ENCODE data around the gene MYO1A. TPM values are rescaled to one million over a fixed set of nuclear protein-coding genes. Genes with fewer than 3 reads are reported as not detected.
A peak's percentile ranks its signal among the peaks of the same experiment; 100 is the strongest.

MYO1A gene
- total and polyA plus RNA-seq, 7 experiments from 2014 or later = 0.56 to 2.3 (median 1.8) TPM

- ATAC-seq = no peak
- no peak overlapping the region for H3K4me3 Mint-ChIP-seq
These were observed 39.8 kb downstream of the MYO1A start for GRCh38 chr12:57009949-57010626.

GRCh38 chr12:57008178-57008577 is 41.8 kb downstream of the MYO1A start:
- DNase-seq (peak in 7 of 9 donors; percentile 61 to 80 (median 69)), ATAC-seq (peak; percentile 64)
- H3K4me3 Mint-ChIP-seq = peak overlapping the region in 9 of 10 donors; percentile 33 to 92 (median 67)
- POLR2A ChIA-PET = interaction anchor here (0.8 to 5.7 kb wide), 6 partner anchors 9 to 104 kb away, joined by 3 to 39 read pairs (median 4); partner anchors contain the start of gene STAT6
- CTCF ChIA-PET = interaction anchor here (0.6 to 11.4 kb wide), 18 partner anchors 11 to 253 kb away, joined by 3 to 241 read pairs (median 5); partner anchors contain the start of gene STAT6
- H3K4me1 Mint-ChIP-seq = peaks cover 41 to 84% (median 80%) of the 10 kb centered on the region in 7 donors
- H3K9me3 Mint-ChIP-seq = no peaks in the 10 kb centered on the region
- no peak overlapping the region for H3K4me3 ChIP-seq (ENCODE audit: low read length)
- intact Hi-C loops (cut with micrococcal nuclease) = loop anchor here (1.0 to 5.0 kb wide), 13 partner anchors 23 to 891 kb away; partner anchors contain the start of genes LRP1 (in 2 of the 2), PTGES3 (in 1 of the 2), RPL41 (in 1 of the 2) and ZC3H10 (in 1 of the 2)
- no peaks in the 10 kb centered on the region for H3K9me3 ChIP-seq (ENCODE audit: control insufficient read depth in 2 of 3, low read length in 3 of 3)
- peaks cover 8 to 15% (median 13%) of the 10 kb centered on the region in 5 donors for H3K36me3 Mint-ChIP-seq
- peak overlapping the region; percentile 63 to 95 (median 95) for H3K27ac Mint-ChIP-seq
- no peaks in the 10 kb centered on the region for H3K27me3 ChIP-seq (ENCODE audit: control insufficient read depth in 2 of 2, insufficient read depth in 2 of 2, low read length in 2 of 2)
- H3K36me3 ChIP-seq (ENCODE audit: control insufficient read depth in 2 of 3, insufficient read depth in 3 of 3, low read length in 3 of 3) = peaks cover 0 to 17% (median 0%) of the 10 kb centered on the region in 3 experiments
- H3K27me3 Mint-ChIP-seq = no peaks in the 10 kb centered on the region
- H3K27ac ChIP-seq (ENCODE audit: low read depth, low read length) = peak overlapping the region; percentile 74
- peaks cover 17 to 55% of the 10 kb centered on the region in 2 donors for H3K4me1 ChIP-seq (ENCODE audit: control insufficient read depth in 2 of 2, insufficient read depth in 2 of 2, low read length in 2 of 2)

More at GRCh38 chr12:57009949-57010626, 39.8 kb downstream of the MYO1A start:
- Mint-ChIP-seq H3K4me1 (peaks cover 36 to 87% (median 75%) of the 10 kb centered on the region in 7 donors), H3K27ac (peak overlapping the region in 7 of 9 donors; percentile 25 to 91 (median 63)), H3K9me3 (no peaks in the 10 kb centered on the region), H3K36me3 (peaks cover 0 to 4% (median 0%) of the 10 kb centered on the region in 5 donors), H3K27me3 (peaks cover 0 to 14% (median 0%) of the 10 kb centered on the region in 5 donors)
- CTCF ChIA-PET = interaction anchor here (0.6 to 11.4 kb wide), 7 partner anchors 9 to 102 kb away, joined by 3 to 241 read pairs (median 5); partner anchors contain the start of gene STAT6
- no peak for DNase-seq
- no peaks in the 10 kb centered on the region for H3K9me3 ChIP-seq (ENCODE audit: control insufficient read depth in 2 of 3, low read length in 3 of 3)
- POLR2A ChIA-PET = interaction anchor here (0.6 to 3.0 kb wide), 5 partner anchors 16 to 102 kb away, joined by 3 to 25 read pairs (median 8); partner anchors contain the start of gene STAT6
- H3K27me3 ChIP-seq (ENCODE audit: control insufficient read depth in 2 of 2, insufficient read depth in 2 of 2, low read length in 2 of 2) = no peaks in the 10 kb centered on the region
- H3K27ac ChIP-seq (ENCODE audit: low read depth, low read length) = no peak overlapping the region
- peaks cover 17 to 51% of the 10 kb centered on the region in 2 donors for H3K4me1 ChIP-seq (ENCODE audit: control insufficient read depth in 2 of 2, insufficient read depth in 2 of 2, low read length in 2 of 2)
- intact Hi-C loops (cut with micrococcal nuclease) = loop anchor here (5.0 kb wide), 5 partner anchors 117 to 893 kb away; partner anchors contain the start of genes LRP1 (in 1 of the 2), PTGES3 (in 1 of the 2), RPL41 (in 1 of the 2) and ZC3H10 (in 1 of the 2)
- no peaks in the 10 kb centered on the region for H3K36me3 ChIP-seq (ENCODE audit: control insufficient read depth in 2 of 3, insufficient read depth in 3 of 3, low read length in 3 of 3)
- H3K4me3 ChIP-seq (ENCODE audit: low read length) = no peak overlapping the region

GRCh38 chr12:57006809-57007475 is 43.0 kb downstream of the MYO1A start:
- peaks cover 17 to 47% of the 10 kb centered on the region in 2 donors for H3K4me1 ChIP-seq (ENCODE audit: control insufficient read depth in 2 of 2, insufficient read depth in 2 of 2, low read length in 2 of 2)
- Mint-ChIP-seq H3K9me3 (no peaks in the 10 kb centered on the region), H3K4me1 (peaks cover 39 to 80% (median 76%) of the 10 kb centered on the region in 7 donors), H3K27me3 (no peaks in the 10 kb centered on the region), H3K36me3 (peaks cover 8 to 25% (median 17%) of the 10 kb centered on the region in 5 donors), H3K4me3 (peak overlapping the region; percentile 82 to 93 (median 90)), H3K27ac (peak overlapping the region; percentile 92 to 95 (median 95))
- intact Hi-C loops (cut with micrococcal nuclease) = loop anchor here (2.0 to 5.0 kb wide), 6 partner anchors 120 to 890 kb away; partner anchors contain the start of genes LRP1 (in 1 of the 2), PTGES3 (in 1 of the 2), RPL41 (in 1 of the 2) and ZC3H10 (in 1 of the 2)
- ATAC-seq = peak; percentile 3
- peaks cover 0 to 29% (median 0%) of the 10 kb centered on the region in 3 experiments for H3K36me3 ChIP-seq (ENCODE audit: control insufficient read depth in 2 of 3, insufficient read depth in 3 of 3, low read length in 3 of 3)
- POLR2A ChIA-PET = interaction anchor here (0.6 to 5.7 kb wide), 6 partner anchors 11 to 316 kb away, joined by 3 to 39 read pairs (median 4); partner anchors contain the start of gene STAT6
- no peaks in the 10 kb centered on the region for H3K9me3 ChIP-seq (ENCODE audit: control insufficient read depth in 2 of 3, low read length in 3 of 3)
- peak overlapping the region; percentile 23 for H3K4me3 ChIP-seq (ENCODE audit: low read length)
- CTCF ChIA-PET = interaction anchor here (0.6 to 11.4 kb wide), 11 partner anchors 10 to 105 kb away, joined by 3 to 241 read pairs (median 6); partner anchors contain the start of gene STAT6
- peak overlapping the region; percentile 74 for H3K27ac ChIP-seq (ENCODE audit: low read depth, low read length)
- DNase-seq = peak in 5 of 9 donors; percentile 23 to 50 (median 33)
- no peaks in the 10 kb centered on the region for H3K27me3 ChIP-seq (ENCODE audit: control insufficient read depth in 2 of 2, insufficient read depth in 2 of 2, low read length in 2 of 2)

GRCh38 chr12:57005980-57006808 is 43.7 kb downstream of the MYO1A start, which contains the start of gene ZBTB39:
ZBTB39 (minus strand) TSS chr12:57006546; CDS start chr12:57004917, 1,629 bp downstream.
- peak within 1 kb of the TSS; percentile 63 for H3K4me3 ChIP-seq (ENCODE audit: low read length)
- Mint-ChIP-seq H3K4me1 (peaks cover 36 to 80% (median 76%) of the 10 kb centered on the region in 7 donors), H3K36me3 (peaks cover 8 to 32% (median 17%) of the 10 kb centered on the region in 5 donors), H3K27ac (peak within 1 kb of the TSS; percentile 92 to 95 (median 95)), H3K4me3 (peak within 1 kb of the TSS; percentile 90 to 94 (median 92)), H3K9me3 (no peaks in the 10 kb centered on the region), H3K27me3 (no peaks in the 10 kb centered on the region)
- CTCF ChIA-PET = interaction anchor here (0.6 to 11.4 kb wide), 14 partner anchors 10 to 873 kb away, joined by 3 to 241 read pairs (median 5); partner anchors contain the start of gene STAT6
- H3K27me3 ChIP-seq (ENCODE audit: control insufficient read depth in 2 of 2, insufficient read depth in 2 of 2, low read length in 2 of 2) = no peaks in the 10 kb centered on the region
- intact Hi-C loops (cut with micrococcal nuclease) = loop anchor here (2.0 to 5.0 kb wide), 6 partner anchors 121 to 889 kb away; partner anchors contain the start of genes LRP1 (in 1 of the 2), PTGES3 (in 1 of the 2), RPL41 (in 1 of the 2) and ZC3H10 (in 1 of the 2)
- ATAC-seq (peak; percentile 91), DNase-seq (peak; percentile 51 to 84 (median 62))
- peak within 1 kb of the TSS; percentile 82 for H3K27ac ChIP-seq (ENCODE audit: low read depth, low read length)
- no peaks in the 10 kb centered on the region for H3K9me3 ChIP-seq (ENCODE audit: control insufficient read depth in 2 of 3, low read length in 3 of 3)
- peaks cover 20 to 46% of the 10 kb centered on the region in 2 donors for H3K4me1 ChIP-seq (ENCODE audit: control insufficient read depth in 2 of 2, insufficient read depth in 2 of 2, low read length in 2 of 2)
- peaks cover 0 to 36% (median 0%) of the 10 kb centered on the region in 3 experiments for H3K36me3 ChIP-seq (ENCODE audit: control insufficient read depth in 2 of 3, insufficient read depth in 3 of 3, low read length in 3 of 3)
- POLR2A ChIA-PET = interaction anchor here (0.9 to 5.7 kb wide), 3 partner anchors 56 to 319 kb away, joined by 3 to 39 read pairs (median 35); partner anchors contain the start of gene STAT6

- no peaks in the 10 kb centered on the region for H3K9me3 Mint-ChIP-seq
- H3K4me3 Mint-ChIP-seq = peak overlapping the region in 9 of 10 donors; percentile 47 to 94 (median 91)
- H3K4me3 ChIP-seq (ENCODE audit: low read length) = no peak overlapping the region
- H3K27me3 ChIP-seq (ENCODE audit: control insufficient read depth in 2 of 2, insufficient read depth in 2 of 2, low read length in 2 of 2) = no peaks in the 10 kb centered on the region
- ATAC-seq (no peak), DNase-seq (no peak)
- no peaks in the 10 kb centered on the region for H3K9me3 ChIP-seq (ENCODE audit: control insufficient read depth in 2 of 3, low read length in 3 of 3)
- intact Hi-C loops (cut with micrococcal nuclease) = loop anchor here (5.0 kb wide), 5 partner anchors 123 to 887 kb away; partner anchors contain the start of genes LRP1 (in 1 of the 2), PTGES3 (in 1 of the 2), RPL41 (in 1 of the 2) and ZC3H10 (in 1 of the 2)
- H3K27me3 Mint-ChIP-seq = no peaks in the 10 kb centered on the region
- peaks cover 0 to 42% (median 0%) of the 10 kb centered on the region in 3 experiments for H3K36me3 ChIP-seq (ENCODE audit: control insufficient read depth in 2 of 3, insufficient read depth in 3 of 3, low read length in 3 of 3)
- H3K27ac ChIP-seq (ENCODE audit: low read depth, low read length) = no peak overlapping the region
- H3K4me1 ChIP-seq (ENCODE audit: control insufficient read depth in 2 of 2, insufficient read depth in 2 of 2, low read length in 2 of 2) = peaks cover 16 to 40% of the 10 kb centered on the region in 2 donors
- CTCF ChIA-PET = interaction anchor here (0.7 to 11.4 kb wide), 16 partner anchors 9 to 250 kb away, joined by 3 to 241 read pairs (median 5); partner anchors contain the start of genes STAT6 and TAC3
- H3K36me3 Mint-ChIP-seq = peaks cover 8 to 37% (median 18%) of the 10 kb centered on the region in 5 donors
- peak overlapping the region in 3 of 9 donors; percentile 55 to 94 (median 87) for H3K27ac Mint-ChIP-seq
- H3K4me1 Mint-ChIP-seq = peaks cover 41 to 87% (median 78%) of the 10 kb centered on the region in 7 donors
- POLR2A ChIA-PET = interaction anchor here (0.8 to 5.7 kb wide), 7 partner anchors 11 to 249 kb away, joined by 3 to 39 read pairs (median 3); partner anchors contain the start of genes NEMP1, STAT6 and TAC3
These were observed 45.3 kb downstream of the MYO1A start for GRCh38 chr12:57004651-57005050.
